ENCODE data around the gene PPP1R15B.
A peak's percentile ranks its signal among the peaks of the same experiment; 100 is the strongest.

The PPP1R15B gene

DNA sequence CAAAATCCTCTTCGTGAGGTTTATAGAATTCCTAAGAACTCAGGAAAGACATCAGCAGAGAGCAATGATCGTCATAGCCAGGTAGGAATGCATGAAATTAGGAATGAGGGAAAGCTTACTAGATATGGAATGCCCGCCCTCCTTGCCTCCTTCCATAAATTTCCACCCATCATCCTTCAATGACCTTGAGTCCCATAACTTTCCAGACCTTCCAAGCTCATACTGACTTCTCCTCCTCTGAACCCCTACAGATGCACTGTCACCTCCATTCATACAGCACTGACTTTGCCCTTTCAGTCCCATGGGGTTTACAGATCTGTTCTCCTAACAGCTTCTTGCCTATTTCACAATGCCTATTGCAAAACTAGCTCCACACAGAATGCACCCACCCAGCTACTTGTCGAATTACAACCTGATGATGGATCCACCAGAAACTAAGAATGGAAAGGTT lies 23.8 kb upstream of the PPP1R15B start:
- H3K4me3 ChIP-seq (ENCODE audit: insufficient read length, low read depth): no peak overlapping the region
- H3K36me3 ChIP-seq (ENCODE audit: insufficient read depth, insufficient read length, low read length): peaks cover 58% of the 10 kb centered on the region
- no peak for TF ChIP-seq SUZ12 (IDR thresholded peaks at IDR 0.05; ENCODE audit: extremely low read depth, insufficient read depth, insufficient read length)
- TF ChIP-seq YY1 (IDR thresholded peaks at IDR 0.05; ENCODE audit: insufficient read depth, insufficient read length): no peak
- TF ChIP-seq ZNF274 (IDR thresholded peaks at IDR 0.05; ENCODE audit: low read depth, low read length): no peak
- no peaks in the 10 kb centered on the region for H3K27me3 ChIP-seq (ENCODE audit: insufficient read depth, insufficient read length)
- no peak overlapping the region for H3K9ac ChIP-seq (ENCODE audit: insufficient read length, low read depth)
- no peaks in the 10 kb centered on the region for H3K9me3 ChIP-seq (ENCODE audit: insufficient read depth, low read length)
- H3K4me1 ChIP-seq (ENCODE audit: insufficient read depth, insufficient read length): no peaks in the 10 kb centered on the region
- DNase-seq (ENCODE audit: low read depth, low spot score): no peak

DNA sequence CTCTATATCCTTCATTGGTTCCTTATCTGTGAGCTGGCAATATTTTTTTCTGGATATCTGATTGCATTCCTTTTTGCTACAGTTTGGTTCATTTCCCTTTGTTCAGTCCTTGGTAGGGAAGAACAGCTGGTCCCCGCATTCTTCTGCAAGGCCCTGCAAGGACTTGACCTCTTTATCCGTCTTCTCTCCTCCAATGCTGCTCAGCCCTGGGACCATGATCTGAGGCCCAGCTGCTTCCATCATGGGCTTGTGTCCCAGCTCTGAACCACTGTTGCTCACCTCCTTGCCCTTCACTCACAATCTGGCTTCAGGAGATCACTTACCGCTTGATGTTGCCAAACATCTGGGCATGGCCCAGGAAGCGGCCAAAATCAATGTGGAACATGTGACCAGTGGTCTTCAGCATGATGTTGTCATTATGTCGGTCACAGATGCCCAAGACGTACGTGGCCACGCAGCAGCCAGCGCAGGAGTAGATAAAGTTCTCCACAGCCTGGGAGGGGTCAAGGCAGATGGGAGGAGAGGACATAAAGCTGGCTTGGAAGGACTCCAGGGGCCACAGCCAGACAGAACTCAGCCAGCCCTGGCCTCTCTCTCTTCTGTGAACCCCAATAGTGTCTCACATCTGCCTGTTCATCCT lies 22.6 kb upstream of the PPP1R15B start:
- Histone ChIP-seq H3K9ac (ENCODE audit: insufficient read length, low read depth) (no peak overlapping the region), H3K27me3 (ENCODE audit: insufficient read depth, insufficient read length) (no peaks in the 10 kb centered on the region), H3K4me3 (ENCODE audit: insufficient read length, low read depth) (no peak overlapping the region), H3K36me3 (ENCODE audit: insufficient read depth, insufficient read length, low read length) (peaks cover 60% of the 10 kb centered on the region), H3K4me1 (ENCODE audit: insufficient read depth, insufficient read length) (no peaks in the 10 kb centered on the region), H3K9me3 (ENCODE audit: insufficient read depth, low read length) (no peaks in the 10 kb centered on the region)
- TF ChIP-seq ZNF274 (IDR thresholded peaks at IDR 0.05; ENCODE audit: low read depth, low read length) (no peak), YY1 (IDR thresholded peaks at IDR 0.05; ENCODE audit: insufficient read depth, insufficient read length) (no peak), SUZ12 (IDR thresholded peaks at IDR 0.05; ENCODE audit: extremely low read depth, insufficient read depth, insufficient read length) (no peak)
- DNase-seq (ENCODE audit: low read depth, low spot score): no peak

DNA sequence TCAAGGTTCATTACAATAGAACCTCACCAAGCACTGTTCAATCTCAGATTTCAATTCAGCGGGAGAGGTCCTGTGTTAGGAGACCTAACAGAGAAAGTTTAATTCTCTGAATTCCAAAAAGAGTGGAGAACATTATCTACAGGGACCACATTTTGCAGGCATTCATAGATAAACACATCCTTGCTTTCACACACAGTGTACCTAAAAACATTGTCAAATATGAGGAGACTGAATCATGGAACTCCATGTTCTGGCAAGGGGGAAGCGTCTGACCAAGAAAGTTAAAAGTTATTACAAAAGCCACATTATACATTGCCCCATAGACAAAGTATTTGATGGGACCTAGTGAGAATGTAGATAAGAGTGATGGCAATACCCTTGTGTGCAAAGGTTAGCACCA lies 21.1 kb upstream of the PPP1R15B start:
- peaks cover 50% of the 10 kb centered on the region for H3K36me3 ChIP-seq (ENCODE audit: insufficient read depth, insufficient read length, low read length)
- H3K27me3 ChIP-seq (ENCODE audit: insufficient read depth, insufficient read length): no peaks in the 10 kb centered on the region
- TF ChIP-seq ZNF274 (IDR thresholded peaks at IDR 0.05; ENCODE audit: low read depth, low read length) (no peak), YY1 (IDR thresholded peaks at IDR 0.05; ENCODE audit: insufficient read depth, insufficient read length) (no peak), SUZ12 (IDR thresholded peaks at IDR 0.05; ENCODE audit: extremely low read depth, insufficient read depth, insufficient read length) (no peak)
- no peaks in the 10 kb centered on the region for H3K9me3 ChIP-seq (ENCODE audit: insufficient read depth, low read length)
- H3K9ac ChIP-seq (ENCODE audit: insufficient read length, low read depth): no peak overlapping the region
- DNase-seq (ENCODE audit: low read depth, low spot score): no peak
- no peaks in the 10 kb centered on the region for H3K4me1 ChIP-seq (ENCODE audit: insufficient read depth, insufficient read length)
- H3K4me3 ChIP-seq (ENCODE audit: insufficient read length, low read depth): no peak overlapping the region

- Histone ChIP-seq H3K4me3 (ENCODE audit: insufficient read length, low read depth) (no peak overlapping the region), H3K27me3 (ENCODE audit: insufficient read depth, insufficient read length) (no peaks in the 10 kb centered on the region), H3K9me3 (ENCODE audit: insufficient read depth, low read length) (no peaks in the 10 kb centered on the region), H3K36me3 (ENCODE audit: insufficient read depth, insufficient read length, low read length) (peaks cover 51% of the 10 kb centered on the region), H3K9ac (ENCODE audit: insufficient read length, low read depth) (no peak overlapping the region), H3K4me1 (ENCODE audit: insufficient read depth, insufficient read length) (no peaks in the 10 kb centered on the region)
- no peak for TF ChIP-seq YY1 (IDR thresholded peaks at IDR 0.05; ENCODE audit: insufficient read depth, insufficient read length)
- peak; percentile 87 for DNase-seq (ENCODE audit: low read depth, low spot score)
Measured at GRCh38 chr1:204431310-204432184, 19.9 kb upstream of the PPP1R15B start.

DNA sequence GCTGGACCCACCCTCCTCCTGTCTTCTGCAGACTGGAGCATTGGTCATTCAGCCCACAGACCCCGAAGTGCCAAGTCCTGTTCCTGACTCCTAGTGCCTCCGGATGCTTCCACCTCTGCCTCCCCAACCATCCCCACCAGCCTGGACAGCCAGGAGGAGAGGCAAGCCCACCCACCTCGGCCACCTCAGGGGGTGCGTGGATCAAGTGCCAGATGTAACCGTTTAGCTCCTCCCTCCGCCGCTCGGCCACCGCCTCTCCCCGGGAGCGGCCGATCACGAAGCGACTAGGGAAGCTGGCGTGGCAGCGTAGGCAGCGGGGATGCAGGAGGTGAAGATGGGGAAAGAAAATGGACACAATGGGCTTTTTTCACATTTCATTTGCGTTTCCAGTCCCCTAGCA lies 18.1 kb upstream of the PPP1R15B start:
- no peaks in the 10 kb centered on the region for H3K4me1 ChIP-seq (ENCODE audit: insufficient read depth, insufficient read length)
- H3K4me3 ChIP-seq (ENCODE audit: insufficient read length, low read depth): no peak overlapping the region
- no peaks in the 10 kb centered on the region for H3K9me3 ChIP-seq (ENCODE audit: insufficient read depth, low read length)
- no peak overlapping the region for H3K9ac ChIP-seq (ENCODE audit: insufficient read length, low read depth)
- no peak for TF ChIP-seq ZNF274 (IDR thresholded peaks at IDR 0.05; ENCODE audit: low read depth, low read length)
- no peak for TF ChIP-seq YY1 (IDR thresholded peaks at IDR 0.05; ENCODE audit: insufficient read depth, insufficient read length)
- no peak for TF ChIP-seq SUZ12 (IDR thresholded peaks at IDR 0.05; ENCODE audit: extremely low read depth, insufficient read depth, insufficient read length)
- H3K27me3 ChIP-seq (ENCODE audit: insufficient read depth, insufficient read length): no peaks in the 10 kb centered on the region
- no peak for DNase-seq (ENCODE audit: low read depth, low spot score)
- peaks cover 56% of the 10 kb centered on the region for H3K36me3 ChIP-seq (ENCODE audit: insufficient read depth, insufficient read length, low read length)

GRCh38 chr1:204426971-204427701 lies 15.5 kb upstream of the PPP1R15B start:
- Histone ChIP-seq H3K4me1 (ENCODE audit: insufficient read depth, insufficient read length) (no peaks in the 10 kb centered on the region), H3K36me3 (ENCODE audit: insufficient read depth, insufficient read length, low read length) (peaks cover 40% of the 10 kb centered on the region), H3K9me3 (ENCODE audit: insufficient read depth, low read length) (no peaks in the 10 kb centered on the region), H3K27me3 (ENCODE audit: insufficient read depth, insufficient read length) (no peaks in the 10 kb centered on the region), H3K4me3 (ENCODE audit: insufficient read length, low read depth) (no peak overlapping the region), H3K9ac (ENCODE audit: insufficient read length, low read depth) (no peak overlapping the region)
- DNase-seq (ENCODE audit: low read depth, low spot score): no peak
- TF ChIP-seq YY1 (IDR thresholded peaks at IDR 0.05; ENCODE audit: insufficient read depth, insufficient read length): no peak
- TF ChIP-seq SUZ12 (IDR thresholded peaks at IDR 0.05; ENCODE audit: extremely low read depth, insufficient read depth, insufficient read length): no peak
- TF ChIP-seq ZNF274 (IDR thresholded peaks at IDR 0.05; ENCODE audit: low read depth, low read length): no peak

GRCh38 chr1:204426474-204426873 lies 14.9 kb upstream of the PPP1R15B start:
- no peak for DNase-seq (ENCODE audit: low read depth, low spot score)
- H3K9me3 ChIP-seq (ENCODE audit: insufficient read depth, low read length): no peaks in the 10 kb centered on the region
- H3K27me3 ChIP-seq (ENCODE audit: insufficient read depth, insufficient read length): no peaks in the 10 kb centered on the region
- TF ChIP-seq ZNF274 (IDR thresholded peaks at IDR 0.05; ENCODE audit: low read depth, low read length) (no peak), YY1 (IDR thresholded peaks at IDR 0.05; ENCODE audit: insufficient read depth, insufficient read length) (no peak), SUZ12 (IDR thresholded peaks at IDR 0.05; ENCODE audit: extremely low read depth, insufficient read depth, insufficient read length) (no peak)
- H3K36me3 ChIP-seq (ENCODE audit: insufficient read depth, insufficient read length, low read length): peaks cover 33% of the 10 kb centered on the region
- no peak overlapping the region for H3K9ac ChIP-seq (ENCODE audit: insufficient read length, low read depth)
- no peaks in the 10 kb centered on the region for H3K4me1 ChIP-seq (ENCODE audit: insufficient read depth, insufficient read length)
- H3K4me3 ChIP-seq (ENCODE audit: insufficient read length, low read depth): no peak overlapping the region

Measured in NT2/D1 (cell line).